B cell (primary cell): ENCODE data around the gene NFKBIB. TPM values are rescaled to one million over a fixed set of nuclear protein-coding genes. Genes with fewer than 3 reads are reported as not detected.

ENCODE experiments used
- ATAC-seq: fragments of 200-7000 bp; cut with Tn5 transposase; one replicate; pipeline ENCODE4 v1.10.0; 2021; ENCODE audit warnings: low read depth, mild to moderate bottlenecking, moderate number of reproducible peaks, moderate library complexity
- CTCF ChIA-PET: fragments of 350-600 bp; sonication (Branson Sonifier 250); formaldehyde crosslinking; loops from one replicate; lab custom pipeline; 2021; ENCODE audit warnings: antibody characterized with exemption, inconsistent platforms; lab: Charles Lee
- POLR2A ChIA-PET: fragments of 350-600 bp; sonication (Branson Sonifier 250); formaldehyde crosslinking; loops from one replicate; lab custom pipeline; 2021; ENCODE audit warnings: antibody characterized with exemption; lab: Charles Lee
- DNase-seq: peaks from one replicate; pipeline ENCODE4 v3.0.0; 2013
- H2AFZ ChIP-seq: 2 replicates; pipeline ENCODE4 v1.6.1; 2012; ENCODE audit warnings: mild to moderate bottlenecking, low read depth, low read length; ENCODE audit not compliant: insufficient read depth, poor library complexity, severe bottlenecking
- H3K27ac ChIP-seq, 2 donors: 1 replicate in 1 of 2; 2 replicates in 1 of 2; pipeline ENCODE4 v1.5.1; 2012 to 2013; ENCODE audit warnings: low read length in 2 of 2, mild to moderate bottlenecking in 2 of 2, moderate library complexity in 1 of 2
- H3K27me3 ChIP-seq, 4 experiments: fragments of 200-600 bp in 1 of 4; sonication (generic) in 1 of 4; replicated peaks in 1 of 4; 1 replicate in 2 of 4; 2 replicates in 2 of 4; pipeline versions ENCODE4 v1.6.1 to v1.7.0; 2013 to 2016; ENCODE audit warnings: low read length in 3 of 4, mild to moderate bottlenecking in 2 of 4, mixed read lengths in 1 of 4, moderate library complexity in 1 of 4; ENCODE audit not compliant: insufficient read depth in 4 of 4, control insufficient read depth in 3 of 4; ENCODE audit errors: control extremely low read depth in 1 of 4
- H3K36me3 ChIP-seq, 2 experiments: replicated peaks in 1 of 2; 1 replicate in 1 of 2; 2 replicates in 1 of 2; pipeline versions ENCODE4 v1.6.1 to v1.7.1; 2013; ENCODE audit warnings: low read length in 1 of 2; ENCODE audit not compliant: insufficient read depth in 2 of 2, control insufficient read depth in 1 of 2; ENCODE audit errors: control extremely low read depth in 1 of 2, extremely low read depth in 1 of 2
- H3K4me1 ChIP-seq, 2 donors: fragments of 200-600 bp in 1 of 2; sonication (generic) in 1 of 2; 1 replicate in 1 of 2; 2 replicates in 1 of 2; pipeline versions ENCODE4 v1.5.1 to v1.6.1; 2013 to 2017; ENCODE audit warnings: low read length in 2 of 2; ENCODE audit not compliant: control insufficient read depth in 2 of 2, insufficient read depth in 2 of 2
- H3K4me2 ChIP-seq: replicated peaks from 2 replicates; pipeline ENCODE3; 2012; ENCODE audit warnings: mild to moderate bottlenecking, low read depth, low read length; ENCODE audit not compliant: poor library complexity, severe bottlenecking
- H3K4me3 ChIP-seq, 5 experiments: fragments of 200-600 bp in 1 of 5; sonication (generic) in 1 of 5; 1 replicate in 3 of 5; 2 replicates in 2 of 5; pipeline versions ENCODE4 v1.5.1 to v1.7.0; 2011 to 2016; ENCODE audit warnings: low read length in 4 of 5, mild to moderate bottlenecking in 4 of 5, low read depth in 2 of 5, control low read depth in 1 of 5, moderate library complexity in 1 of 5; ENCODE audit not compliant: insufficient read depth in 1 of 5; ENCODE audit errors: control extremely low read depth in 1 of 5, extremely low read depth in 1 of 5
- H3K79me2 ChIP-seq: fragments of 200-600 bp; sonication (generic); one replicate; pipeline ENCODE4 v1.6.0; 2016; ENCODE audit warnings: low read length; ENCODE audit not compliant: control insufficient read depth, insufficient read depth
- H3K9ac ChIP-seq: fragments of 200-600 bp; sonication (generic); 2 replicates; pipeline ENCODE4 v1.6.1; 2017; ENCODE audit warnings: mild to moderate bottlenecking, low read length, moderate library complexity
- H3K9me3 ChIP-seq, 3 donors: one replicate each; pipeline versions ENCODE4 v1.6.1 to v1.7.1; 2013; ENCODE audit warnings: low read length in 2 of 3; ENCODE audit not compliant: control insufficient read depth in 2 of 3, insufficient read depth in 1 of 3; ENCODE audit errors: control extremely low read depth in 1 of 3
- H4K20me1 ChIP-seq: 2 replicates; pipeline ENCODE4 v1.6.0; 2012; ENCODE audit warnings: mild to moderate bottlenecking, low read length; ENCODE audit not compliant: insufficient read depth, control insufficient read depth, poor library complexity, severe bottlenecking
- H3K27ac Mint-ChIP-seq: one replicate; pipeline ENCODE4 v1.8.0; 2021; ENCODE audit warnings: mixed read lengths
- H3K27me3 Mint-ChIP-seq: one replicate; pipeline ENCODE4 v1.8.0; 2021; ENCODE audit warnings: mixed read lengths
- H3K4me1 Mint-ChIP-seq: one replicate; pipeline ENCODE4 v1.8.0; 2021; ENCODE audit warnings: mixed read lengths
- H3K4me3 Mint-ChIP-seq: one replicate; pipeline ENCODE4 v1.8.0; 2021; ENCODE audit warnings: mixed read lengths
- H3K9me3 Mint-ChIP-seq: one replicate; pipeline ENCODE4 v1.8.0; 2022; ENCODE audit warnings: mixed read lengths; ENCODE audit not compliant: insufficient read depth
- EZH2 ChIP-seq: IDR thresholded peaks from 2 replicates; pipeline ENCODE4 v1.6.1; 2012; ENCODE audit warnings: borderline replicate concordance, low read depth, mild to moderate bottlenecking, moderate library complexity, low read length; ENCODE audit not compliant: insufficient read depth, poor library complexity, severe bottlenecking
- WGBS: methylation state at CpG from one replicate; pipeline ENCODE4 v1.1.5; 2013; ENCODE audit warnings: missing lambda C conversion rate; ENCODE audit not compliant: insufficient coverage; 5-methylcytosine and 5-hydroxymethylcytosine counted together
- intact Hi-C: fragments of 100-400 bp; cut with micrococcal nuclease; formaldehyde crosslinking; loops from one replicate; pipeline ENCODE4 v1.10.0; 2022
- polyA plus RNA-seq: library from polyadenylated mRNA; depleted of rRNA; stranded (reverse); fragments of >200 nt; gene quantifications from 2 replicates; pipeline ENCODE4 v1.2.3, GENCODE V29; 2012
- total RNA-seq, 2 donors: library from RNA; stranded (reverse); fragments of 120-200 nt in 1 of 2; gene quantifications; 1 replicate in 1 of 2; 2 replicates in 1 of 2; pipeline versions ENCODE4 v1.2.3 to v1.2.4, GENCODE V29; 2013 to 2022
- TF ChIP-seq, protein P1 (sequence below): fragments of 200-600 bp; IDR thresholded peaks from one replicate; pipeline ENCODE4 v1.8.0; 2022; ENCODE audit warnings: antibody characterized with exemption, mild to moderate bottlenecking

NFKBIB gene
- total and polyA plus RNA-seq, 2 donors (not counting 1 experiment from before 2014, with no cell fraction given): 30.3 to 54.4 TPM

GRCh38 chr19:38929929-38930775 lies 30.4 kb downstream of the NFKBIB start, which contains the start of gene SARS2:
SARS2 (minus strand) TSS chr19:38930763; CDS start chr19:38930736, 27 bp downstream.
- H4K20me1 ChIP-seq: peaks cover 5% of the 10 kb centered on the region
- ChIA-PET POLR2A (interaction anchor here (0.5 to 2.4 kb wide), 9 partner anchors 30 to 527 kb away, joined by 3 to 17 read pairs (median 4); partner anchors contain the start of genes ACTN4, FAM98C, MAP4K1 and NFKBIB), CTCF (interaction anchor here (0.7 to 5.6 kb wide), 39 partner anchors 27 to 1276 kb away, joined by 3 to 55 read pairs (median 4); partner anchors contain the start of genes ACTN4, ECH1, EIF3K and FAM98C)
- peak within 1 kb of the TSS; percentile 99 for H3K4me3 Mint-ChIP-seq
- no peaks in the 10 kb centered on the region for H3K27me3 ChIP-seq
- H3K4me3 ChIP-seq: peak within 1 kb of the TSS; percentile 79 to 93 (median 91)
- ATAC-seq (peak; percentile 69), DNase-seq (no peak)
- WGBS: under 1% methylated on average over 47 of the region's 49 CpGs
- peaks cover 19 to 28% of the 10 kb centered on the region in 2 donors for H3K4me1 ChIP-seq
- H3K79me2 ChIP-seq: peaks cover 36% of the 10 kb centered on the region
- H2AFZ ChIP-seq: peak within 1 kb of the TSS; percentile 81
- peaks cover 0 to 27% of the 10 kb centered on the region in 2 experiments for H3K36me3 ChIP-seq
- H3K27me3 Mint-ChIP-seq: no peaks in the 10 kb centered on the region
- H3K9ac ChIP-seq: peak within 1 kb of the TSS; percentile 93
- peaks cover 26% of the 10 kb centered on the region for H3K4me1 Mint-ChIP-seq
- H3K9me3 Mint-ChIP-seq: peaks cover 3% of the 10 kb centered on the region
- peak within 1 kb of the TSS; percentile 97 for H3K4me2 ChIP-seq
- intact Hi-C loops: loop anchor here (1.0 to 2.0 kb wide), 12 partner anchors 31 to 666 kb away; partner anchors contain the start of genes ACTN4, FAM98C, NFKBIB and SIRT2
- peak within 1 kb of the TSS; percentile 84 to 91 for H3K27ac ChIP-seq
- peak within 1 kb of the TSS; percentile 99 for H3K27ac Mint-ChIP-seq
- TF ChIP-seq, protein P1, sequence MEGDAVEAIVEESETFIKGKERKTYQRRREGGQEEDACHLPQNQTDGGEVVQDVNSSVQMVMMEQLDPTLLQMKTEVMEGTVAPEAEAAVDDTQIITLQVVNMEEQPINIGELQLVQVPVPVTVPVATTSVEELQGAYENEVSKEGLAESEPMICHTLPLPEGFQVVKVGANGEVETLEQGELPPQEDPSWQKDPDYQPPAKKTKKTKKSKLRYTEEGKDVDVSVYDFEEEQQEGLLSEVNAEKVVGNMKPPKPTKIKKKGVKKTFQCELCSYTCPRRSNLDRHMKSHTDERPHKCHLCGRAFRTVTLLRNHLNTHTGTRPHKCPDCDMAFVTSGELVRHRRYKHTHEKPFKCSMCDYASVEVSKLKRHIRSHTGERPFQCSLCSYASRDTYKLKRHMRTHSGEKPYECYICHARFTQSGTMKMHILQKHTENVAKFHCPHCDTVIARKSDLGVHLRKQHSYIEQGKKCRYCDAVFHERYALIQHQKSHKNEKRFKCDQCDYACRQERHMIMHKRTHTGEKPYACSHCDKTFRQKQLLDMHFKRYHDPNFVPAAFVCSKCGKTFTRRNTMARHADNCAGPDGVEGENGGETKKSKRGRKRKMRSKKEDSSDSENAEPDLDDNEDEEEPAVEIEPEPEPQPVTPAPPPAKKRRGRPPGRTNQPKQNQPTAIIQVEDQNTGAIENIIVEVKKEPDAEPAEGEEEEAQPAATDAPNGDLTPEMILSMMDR: peak; percentile 100
- TF ChIP-seq EZH2: no peak
- H3K9me3 ChIP-seq: peaks cover 0 to 6% (median 0%) of the 10 kb centered on the region in 3 donors
